GM12873 (cell line): ENCODE data around the gene LDLR.

ENCODE experiments used
- CTCF ChIP-seq: IDR thresholded peaks from 2 replicates; pipeline ENCODE4 v1.5.1; 2012; ENCODE audit warnings: low read depth, mild to moderate bottlenecking, moderate library complexity, low read length, control low read depth; ENCODE audit not compliant: insufficient read depth; ENCODE audit errors: missing control alignments

The LDLR gene

DNA sequence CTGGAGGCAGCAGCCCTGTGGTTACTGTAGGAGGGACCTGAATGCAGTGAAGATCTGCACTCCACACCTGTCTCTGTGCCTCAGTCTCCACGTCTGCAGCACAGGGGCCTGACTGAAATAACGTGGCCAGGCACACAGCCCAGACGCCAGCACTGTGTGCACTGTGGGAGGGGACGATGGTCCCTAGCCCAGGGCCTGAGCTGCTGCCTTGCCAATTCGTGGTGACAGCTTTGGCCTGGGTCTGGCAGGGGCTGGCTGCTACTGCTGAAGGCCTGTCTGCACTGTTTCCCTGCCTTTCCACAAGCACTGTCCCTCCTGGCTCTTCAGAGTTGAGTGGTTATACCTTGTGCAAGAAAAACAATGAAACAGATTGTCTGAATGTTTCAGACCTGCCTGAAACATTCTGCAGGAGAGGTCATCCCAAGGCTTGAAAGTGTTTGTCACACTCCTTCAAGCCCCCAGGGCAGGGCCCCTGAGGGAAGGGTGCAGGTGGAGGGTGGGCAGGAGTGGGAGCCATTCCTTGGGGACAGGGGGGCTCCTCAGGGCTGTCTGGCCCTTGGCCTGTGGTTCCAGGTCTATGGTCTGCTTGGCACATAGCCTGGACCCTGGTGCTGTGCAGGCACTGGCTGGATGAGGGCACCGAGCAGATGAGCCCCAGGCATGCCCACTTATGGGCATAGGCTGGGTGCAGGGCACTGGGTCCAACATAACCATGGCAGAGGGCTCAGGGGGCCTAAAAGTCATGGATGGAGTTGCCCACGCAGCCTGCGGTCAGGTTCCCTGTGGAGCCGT, 38.7 kb upstream of the LDLR start:
- TF ChIP-seq CTCF: no peak

- TF ChIP-seq CTCF: no peak
Measured at GRCh38 chr19:11053817-11054195, 35.5 kb upstream of the LDLR start.

DNA sequence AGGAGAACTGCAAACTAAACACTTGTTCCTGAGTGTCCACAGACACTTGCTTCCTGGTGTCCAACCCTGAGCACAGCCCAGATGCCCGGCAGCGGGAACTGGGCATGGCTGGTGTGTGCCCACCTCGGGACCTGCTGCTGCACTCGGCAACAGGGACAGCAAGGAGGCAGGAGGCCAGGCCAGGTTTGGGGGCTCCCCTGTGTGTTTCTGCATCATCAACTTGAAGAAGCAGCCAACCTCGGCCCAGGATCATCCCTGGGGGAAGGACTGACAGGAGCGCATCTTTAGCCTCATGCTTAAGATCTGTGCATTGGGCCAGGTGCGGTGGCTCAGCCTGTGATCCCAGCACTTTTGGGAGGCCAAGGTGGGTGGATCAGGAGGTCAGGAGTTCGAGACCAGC, 35.1 kb upstream of the LDLR start:
- TF ChIP-seq CTCF: no peak

GRCh38 chr19:11054628-11055027, 34.6 kb upstream of the LDLR start:
- TF ChIP-seq CTCF: no peak

- TF ChIP-seq CTCF: no peak
Measured at GRCh38 chr19:11058246-11059030, 30.8 kb upstream of the LDLR start.

DNA sequence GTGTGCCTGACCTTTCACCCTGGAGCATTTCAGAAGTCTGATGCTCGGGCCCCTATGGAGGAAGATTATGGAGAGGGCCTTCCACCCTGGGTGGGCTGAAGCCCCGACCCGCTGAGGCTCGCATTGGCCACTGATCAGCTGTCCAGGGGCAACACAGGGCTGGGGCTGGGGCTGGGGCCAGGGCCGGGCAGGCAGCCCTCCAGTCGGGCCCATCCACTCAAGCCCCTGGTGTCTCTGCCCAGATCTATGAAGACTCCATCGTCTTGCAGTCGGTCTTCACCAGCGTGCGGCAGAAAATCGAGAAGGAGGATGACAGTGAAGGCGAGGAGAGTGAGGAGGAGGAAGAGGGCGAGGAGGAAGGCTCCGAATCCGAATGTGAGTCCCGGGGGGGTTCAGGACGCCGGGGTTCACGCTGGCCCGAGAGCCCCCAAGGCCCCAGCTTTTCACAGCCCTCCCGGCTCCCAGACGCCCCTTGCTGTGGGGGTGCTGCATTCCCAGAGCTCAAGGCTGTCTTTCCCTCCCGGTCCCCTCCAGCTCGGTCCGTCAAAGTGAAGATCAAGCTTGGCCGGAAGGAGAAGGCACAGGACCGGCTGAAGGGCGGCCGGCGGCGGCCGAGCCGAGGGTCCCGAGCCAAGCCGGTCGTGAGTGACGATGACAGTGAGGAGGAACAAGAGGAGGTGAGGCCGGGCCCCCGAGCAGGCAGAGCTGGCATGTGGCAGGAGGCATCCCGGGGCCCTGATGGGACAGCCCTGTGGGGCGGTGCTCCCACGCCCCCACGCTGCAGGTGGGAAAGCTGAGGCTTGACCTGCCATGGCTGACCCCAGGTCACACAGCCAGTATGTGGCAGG, 29.5 kb upstream of the LDLR start:
- TF ChIP-seq CTCF: no peak

GRCh38 chr19:11061952-11062351, 27.3 kb upstream of the LDLR start:
- no peak for TF ChIP-seq CTCF
